ENCODE measurements around the gene APOL1.

GRCh38 chr22:36227806-36228205 is 25.1 kb upstream of the APOL1 start:
- TF ChIP-seq CTCF (IDR thresholded peaks at IDR 0.05) = no peak
- no peak for TF ChIP-seq POLR2A (IDR thresholded peaks at IDR 0.05)
